Spinal cord (tissue), 4 donors: ENCODE data around the gene ZNF629. TPM values are rescaled to one million over a fixed set of nuclear protein-coding genes. Genes with fewer than 3 reads are reported as not detected.

ENCODE experiments used
- polyA plus RNA-seq, 2 donors: library from polyadenylated mRNA; unstranded; fragments of 120-200 nt; gene quantifications; one replicate each; pipeline ENCODE4 v1.2.1, GENCODE V29; 2013; ENCODE audit not compliant: insufficient read length in 2 of 2
- small RNA-seq: library from RNA; depleted of rRNA; stranded (forward); fragments of <200 nt; gene quantifications from one replicate; pipeline ENCODE3, GENCODE V24; 2014; ENCODE audit warnings: low replicate concordance
- total RNA-seq, 2 donors: library from RNA; depleted of rRNA in 1 of 2; stranded (reverse); fragments of 120-200 nt in 1 of 2; fragments of >200 nt in 1 of 2; gene quantifications; one replicate each; pipeline versions ENCODE4 v1.2.3 to v1.2.4, GENCODE V29; 2013 to 2014

The ZNF629 gene
- total and polyA plus RNA-seq, 4 donors = 7.8 to 27.4 (median 25.4) TPM

Small RNA genes within 50 kb of the gene (small RNA-seq; reads per million reads assigned to genes)
- not detected for gene RF00017

Other genes starting within 250 kb of the ZNF629 start
- gene ZNF764, start 228.8 kb downstream of the ZNF629 start, total RNA-seq = 10 to 100 TPM in 1 of 2 donors, 1 to 10 TPM in 1; 5.6 to 10.7 TPM
- gene ZNF764, start 228.8 kb downstream of the ZNF629 start, polyA plus RNA-seq = 10 to 100 TPM in 1 of 2 donors, 1 to 10 TPM in 1; 9.7 to 15.5 TPM
- 10 to 100 TPM in 1 of 2 donors, 1 to 10 TPM in 1; 4.5 to 21.3 TPM for gene ZNF688, start 215.5 kb downstream of the ZNF629 start, total RNA-seq
- 10 to 100 TPM; 20.4 to 23.0 TPM for gene ZNF688, start 215.5 kb downstream of the ZNF629 start, polyA plus RNA-seq
- gene ZNF785, start 201.5 kb downstream of the ZNF629 start, total RNA-seq = 10 to 100 TPM; 12.5 to 18.2 TPM
- gene ZNF785, start 201.5 kb downstream of the ZNF629 start, polyA plus RNA-seq = 10 to 100 TPM; 20.8 to 37.7 TPM
- gene ZNF689, start 176.8 kb downstream of the ZNF629 start, total RNA-seq = 10 to 100 TPM in 1 of 2 donors, 1 to 10 TPM in 1; 6.5 to 10.0 TPM
- gene ZNF689, start 176.8 kb downstream of the ZNF629 start, polyA plus RNA-seq = 10 to 100 TPM; 15.1 to 15.7 TPM
- 10 to 100 TPM in 1 of 2 donors, 1 to 10 TPM in 1; 6.3 to 19.8 TPM for gene PRR14, start 136.2 kb downstream of the ZNF629 start, total RNA-seq
- 10 to 100 TPM; 60.2 to 65.1 TPM for gene PRR14, start 136.2 kb downstream of the ZNF629 start, polyA plus RNA-seq
- gene FBRS, start 128.8 kb downstream of the ZNF629 start, total RNA-seq = 10 to 100 TPM; 11.5 to 26.8 TPM
- 10 to 100 TPM; 65.3 to 69.0 TPM for gene FBRS, start 128.8 kb downstream of the ZNF629 start, polyA plus RNA-seq
- gene SRCAP, start 88.0 kb downstream of the ZNF629 start, total RNA-seq = 10 to 100 TPM; 15.2 to 19.6 TPM
- 10 to 100 TPM; 47.2 to 48.6 TPM for gene SRCAP, start 88.0 kb downstream of the ZNF629 start, polyA plus RNA-seq
- gene PHKG2, start 38.8 kb downstream of the ZNF629 start, total RNA-seq = 10 to 100 TPM; 16.2 to 24.4 TPM
- 10 to 100 TPM; 41.2 to 53.9 TPM for gene PHKG2, start 38.8 kb downstream of the ZNF629 start, polyA plus RNA-seq
- gene CFAP119, start 25.1 kb downstream of the ZNF629 start, total RNA-seq = 10 to 100 TPM in 1 of 2 donors, 1 to 10 TPM in 1; 3.3 to 11.2 TPM
- gene CFAP119, start 25.1 kb downstream of the ZNF629 start, polyA plus RNA-seq = 10 to 100 TPM; 16.0 to 19.1 TPM
- 100 to 1,000 TPM in 1 of 2 donors, 10 to 100 TPM in 1; 70.7 to 101 TPM for gene RNF40, start 24.9 kb downstream of the ZNF629 start, total RNA-seq
- 100 to 1,000 TPM; 128 to 132 TPM for gene RNF40, start 24.9 kb downstream of the ZNF629 start, polyA plus RNA-seq
- gene BCL7C, start 106.9 kb upstream of the ZNF629 start, total RNA-seq = 10 to 100 TPM; 27.0 to 71.7 TPM
- gene BCL7C, start 106.9 kb upstream of the ZNF629 start, polyA plus RNA-seq = 10 to 100 TPM; 39.7 to 48.2 TPM
- 1 to 10 TPM in 1 of 2 donors, under 1 TPM in 1; 0.79 to 2.1 TPM for gene CTF1, start 109.4 kb upstream of the ZNF629 start, total RNA-seq
- 1 to 10 TPM; 4.0 to 6.1 TPM for gene CTF1, start 109.4 kb upstream of the ZNF629 start, polyA plus RNA-seq
- 10 to 100 TPM; 15.8 to 23.9 TPM for gene FBXL19, start 136.4 kb upstream of the ZNF629 start, total RNA-seq
- 10 to 100 TPM; 86.4 to 90.1 TPM for gene FBXL19, start 136.4 kb upstream of the ZNF629 start, polyA plus RNA-seq
- 10 to 100 TPM; 10.4 to 28.0 TPM for gene ORAI3, start 161.9 kb upstream of the ZNF629 start, total RNA-seq
- 10 to 100 TPM; 13.9 to 15.5 TPM for gene ORAI3, start 161.9 kb upstream of the ZNF629 start, polyA plus RNA-seq
- 1 to 10 TPM; 2.3 to 5.0 TPM for gene SETD1A, start 170.5 kb upstream of the ZNF629 start, total RNA-seq
- 10 to 100 TPM; 16.7 to 17.4 TPM for gene SETD1A, start 170.5 kb upstream of the ZNF629 start, polyA plus RNA-seq
- gene HSD3B7, start 198.0 kb upstream of the ZNF629 start, total RNA-seq = 10 to 100 TPM in 1 of 2 donors, 1 to 10 TPM in 1; 9.2 to 14.7 TPM
- gene HSD3B7, start 198.0 kb upstream of the ZNF629 start, polyA plus RNA-seq = 1 to 10 TPM; 5.7 to 7.6 TPM
- gene STX1B, start 223.4 kb upstream of the ZNF629 start, total RNA-seq = 10 to 100 TPM; 16.0 to 46.5 TPM
- gene STX1B, start 223.4 kb upstream of the ZNF629 start, polyA plus RNA-seq = 100 to 1,000 TPM; 116 to 130 TPM
- gene STX4, start 246.4 kb upstream of the ZNF629 start, total RNA-seq = 10 to 100 TPM; 28.6 to 45.2 TPM
- gene STX4, start 246.4 kb upstream of the ZNF629 start, polyA plus RNA-seq = 10 to 100 TPM; 84.9 to 91.6 TPM